ENCODE results near the gene ABCD3. TPM values are rescaled to one million over a fixed set of nuclear protein-coding genes. Genes with fewer than 3 reads are reported as not detected.

The ABCD3 gene
- total and polyA plus RNA-seq, 11 donors, result 16.2 to 94.2 (median 62.1) TPM

- intact Hi-C loops (cut with DNase I), result no loop called here
- peaks cover 0 to 72% (median 49%) of the 10 kb centered on the region in 9 donors for H3K36me3 ChIP-seq
- no peaks in the 10 kb centered on the region for H3K9me3 ChIP-seq
- H3K4me3 ChIP-seq, result no peak overlapping the region
- H3K4me1 ChIP-seq, result peaks cover 0 to 18% (median 0%) of the 10 kb centered on the region in 12 donors
- DNase-seq (no peak), ATAC-seq (no peak)
- WGBS, 4 donors, result 93 to 94% (median 93%) methylated on average over 1 of the region's 1 CpG
- H3K27ac ChIP-seq, result peak overlapping the region in 1 of 12 donors; percentile 21
- TF ChIP-seq POLR2A (IDR thresholded peaks at IDR 0.05) (no peak), CTCF (IDR thresholded peaks at IDR 0.05) (no peak)
- H3K27me3 ChIP-seq, result no peaks in the 10 kb centered on the region
Measured at GRCh38 chr1:94504601-94505000, 86.4 kb downstream of the ABCD3 start.

DNA sequence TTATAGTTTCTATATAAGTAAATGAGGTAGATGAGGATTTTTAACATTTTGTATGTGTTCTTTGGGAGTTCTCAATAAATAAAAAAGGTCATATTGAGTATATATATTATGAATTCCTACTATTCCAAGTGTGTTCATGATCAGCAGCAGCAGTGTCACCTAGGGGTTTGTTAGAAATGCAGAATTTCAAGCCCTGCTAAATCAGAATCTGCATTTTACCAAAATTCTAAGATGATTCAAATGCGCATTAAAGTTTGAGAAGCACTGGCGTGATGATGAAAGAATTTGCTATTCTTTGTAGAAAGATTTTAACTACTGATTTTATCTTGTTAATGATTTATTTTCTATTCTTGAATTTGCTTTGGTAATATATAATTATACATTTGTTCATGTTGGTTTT, 94.6 kb downstream of the ABCD3 start:
- H3K36me3 ChIP-seq, result peaks cover 0 to 40% (median 15%) of the 10 kb centered on the region in 9 donors
- H3K4me3 ChIP-seq, result no peak overlapping the region
- no peak for ATAC-seq
- H3K27me3 ChIP-seq, result no peaks in the 10 kb centered on the region
- intact Hi-C loops (cut with DNase I), result loop anchor here in 1 of 10 donors (10.0 kb wide), 1 partner anchor 532 kb away; no protein-coding TSS in a partner anchor
- H3K27ac ChIP-seq, result no peak overlapping the region
- TF ChIP-seq CTCF (IDR thresholded peaks at IDR 0.05) (no peak), POLR2A (IDR thresholded peaks at IDR 0.05) (no peak)
- peaks cover 0 to 4% (median 0%) of the 10 kb centered on the region in 12 donors for H3K4me1 ChIP-seq
- no peak for DNase-seq
- H3K9me3 ChIP-seq, result no peaks in the 10 kb centered on the region
- WGBS, 4 donors, result 97 to 99% (median 98%) methylated on average over 2 of the region's 2 CpGs

DNA sequence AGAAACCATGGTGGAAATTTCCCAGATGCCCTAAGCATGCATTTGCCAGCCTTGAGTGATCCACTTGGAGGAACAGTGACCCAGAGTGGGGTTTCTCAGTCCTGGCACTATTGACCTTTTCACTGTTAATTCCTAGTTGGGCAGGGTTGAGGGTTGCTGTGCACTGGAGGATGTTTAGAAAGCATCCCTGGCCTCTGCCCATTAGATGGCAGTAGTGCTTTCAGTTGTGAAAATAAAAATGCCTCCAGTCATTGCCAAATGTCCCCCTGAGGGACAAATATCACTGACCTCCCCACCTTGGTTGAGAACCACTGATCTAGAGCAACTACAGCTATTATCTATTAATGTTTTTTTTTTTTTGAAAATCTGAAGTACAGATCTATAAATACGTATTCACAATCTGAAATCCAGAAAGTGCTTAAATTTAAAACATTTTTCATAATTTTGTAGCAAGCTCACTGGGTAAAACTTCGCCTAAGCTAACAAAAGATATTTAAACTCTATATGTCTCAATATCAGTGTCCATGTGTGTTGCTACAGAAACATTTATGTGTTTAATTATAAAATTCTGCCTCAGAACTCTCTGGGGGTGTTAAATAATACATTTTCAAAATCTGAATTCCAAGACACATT, 96.0 kb downstream of the ABCD3 start:
- H3K27ac ChIP-seq, result no peak overlapping the region
- no peaks in the 10 kb centered on the region for H3K27me3 ChIP-seq
- intact Hi-C loops (cut with DNase I), result loop anchor here in 2 of 10 donors (2.0 to 10.0 kb wide), 2 partner anchors 289 to 531 kb away; no protein-coding TSS in a partner anchor
- DNase-seq (no peak), ATAC-seq (peak in 3 of 4 donors; percentile 31 to 63 (median 34))
- TF ChIP-seq CTCF (IDR thresholded peaks at IDR 0.05) (peak; percentile 39 to 67 (median 60)), POLR2A (IDR thresholded peaks at IDR 0.05) (no peak)
- H3K4me1 ChIP-seq, result peaks cover 0 to 4% (median 0%) of the 10 kb centered on the region in 12 donors
- no peak overlapping the region for H3K4me3 ChIP-seq
- WGBS, 4 donors, result 67 to 94% (median 81%) methylated on average over 2 of the region's 2 CpGs
- H3K9me3 ChIP-seq, result no peaks in the 10 kb centered on the region
- peaks cover 0 to 53% (median 29%) of the 10 kb centered on the region in 9 donors for H3K36me3 ChIP-seq

- H3K4me3 ChIP-seq, result no peak overlapping the region
- no peak for DNase-seq
- peaks cover 0 to 4% (median 0%) of the 10 kb centered on the region in 12 donors for H3K4me1 ChIP-seq
- TF ChIP-seq POLR2A (IDR thresholded peaks at IDR 0.05) (no peak), CTCF (IDR thresholded peaks at IDR 0.05) (no peak)
- H3K9me3 ChIP-seq, result no peaks in the 10 kb centered on the region
- intact Hi-C loops (cut with DNase I), result loop anchor here in 2 of 10 donors (2.0 to 10.0 kb wide), 2 partner anchors 287 to 529 kb away; no protein-coding TSS in a partner anchor
- no peak for ATAC-seq
- no peak overlapping the region for H3K27ac ChIP-seq
- 74 to 88% (median 81%) methylated on average over 1 of the region's 1 CpG for WGBS, 4 donors
- peaks cover 0 to 63% (median 35%) of the 10 kb centered on the region in 9 donors for H3K36me3 ChIP-seq
- no peaks in the 10 kb centered on the region for H3K27me3 ChIP-seq
Measured at GRCh38 chr1:94515296-94515947, 97.2 kb downstream of the ABCD3 start.

Measured in heart left ventricle (tissue), 16 donors.